HG03432 (cell line): Measurements from ENCODE around the gene CARD16.
A peak's percentile ranks its signal among the peaks of the same experiment; 100 is the strongest.

Source experiments
- ATAC-seq: cut with Tn5 transposase; IDR thresholded peaks from one replicate; pipeline ENCODE4 v1.9.1; 2021; ENCODE audit warnings: mild to moderate bottlenecking, moderate library complexity; ENCODE audit not compliant: unreplicated experiment

CARD16 gene

DNA sequence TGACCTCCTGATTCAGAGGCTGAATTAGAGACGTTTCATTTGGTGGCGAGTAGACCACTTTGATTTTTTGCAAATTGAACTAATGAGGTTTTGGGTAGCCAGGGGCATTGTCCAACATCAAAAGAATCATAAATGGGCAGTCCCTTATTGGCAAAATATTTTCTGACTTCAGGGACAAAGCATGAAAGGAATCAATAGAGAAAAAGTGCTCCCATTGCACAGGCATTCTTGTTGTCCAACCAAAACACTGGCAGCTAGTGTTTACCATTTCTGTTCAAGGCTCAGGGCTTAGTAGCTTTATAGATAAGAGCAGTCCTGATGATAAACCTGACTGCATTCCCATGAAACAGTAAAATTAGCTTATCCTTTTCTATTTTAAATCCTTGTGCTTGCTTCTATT is 6.4 kb upstream of the CARD16 start:
- no peak for ATAC-seq

DNA sequence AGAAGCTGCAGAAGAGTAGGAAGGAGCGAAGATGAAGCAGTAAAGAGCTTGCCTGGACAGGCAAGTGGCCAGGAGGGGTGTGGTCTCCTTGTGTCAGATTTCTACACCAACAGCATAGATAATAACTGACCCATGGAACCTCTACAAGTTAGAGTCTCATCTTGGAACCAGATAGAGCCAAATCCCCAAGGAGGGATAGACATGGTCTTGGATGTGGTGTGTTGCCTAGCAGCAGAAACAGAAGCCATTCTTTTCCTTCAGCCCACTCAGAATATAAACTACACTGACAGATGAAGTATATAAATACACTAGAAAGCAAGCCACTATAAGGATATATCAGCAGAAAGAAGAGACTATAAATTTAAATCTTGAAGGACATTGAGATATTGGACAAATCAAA is 4.3 kb upstream of the CARD16 start:
- ATAC-seq = no peak

- no peak for ATAC-seq
These were observed 1.9 kb upstream of the CARD16 start for GRCh38 chr11:105046898-105047579.

- ATAC-seq = no peak
These were observed 651 bp upstream of the CARD16 start for GRCh38 chr11:105045676-105046296.

- ATAC-seq = no peak
These were observed 3.0 kb downstream of the CARD16 start for GRCh38 chr11:105042178-105042577.

DNA sequence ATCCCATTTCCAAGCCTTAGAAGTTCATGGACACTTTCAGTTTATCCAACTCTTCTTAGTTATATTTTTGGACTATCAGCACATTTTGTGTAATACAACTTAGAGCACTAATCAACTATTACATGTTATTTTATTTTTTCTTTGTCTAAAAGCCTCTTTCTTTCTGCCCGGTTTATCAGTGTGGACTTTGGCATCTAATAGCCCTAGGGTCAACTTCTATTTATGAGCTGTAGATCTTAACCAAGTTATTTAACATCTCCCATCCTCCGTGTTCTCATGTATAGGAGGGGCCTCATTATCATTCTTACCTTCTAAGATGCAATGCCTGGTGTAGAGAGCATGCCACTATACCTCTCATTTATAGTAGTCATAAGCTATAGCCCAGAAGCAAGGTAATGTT is 4.4 kb downstream of the CARD16 start:
- no peak for ATAC-seq

DNA sequence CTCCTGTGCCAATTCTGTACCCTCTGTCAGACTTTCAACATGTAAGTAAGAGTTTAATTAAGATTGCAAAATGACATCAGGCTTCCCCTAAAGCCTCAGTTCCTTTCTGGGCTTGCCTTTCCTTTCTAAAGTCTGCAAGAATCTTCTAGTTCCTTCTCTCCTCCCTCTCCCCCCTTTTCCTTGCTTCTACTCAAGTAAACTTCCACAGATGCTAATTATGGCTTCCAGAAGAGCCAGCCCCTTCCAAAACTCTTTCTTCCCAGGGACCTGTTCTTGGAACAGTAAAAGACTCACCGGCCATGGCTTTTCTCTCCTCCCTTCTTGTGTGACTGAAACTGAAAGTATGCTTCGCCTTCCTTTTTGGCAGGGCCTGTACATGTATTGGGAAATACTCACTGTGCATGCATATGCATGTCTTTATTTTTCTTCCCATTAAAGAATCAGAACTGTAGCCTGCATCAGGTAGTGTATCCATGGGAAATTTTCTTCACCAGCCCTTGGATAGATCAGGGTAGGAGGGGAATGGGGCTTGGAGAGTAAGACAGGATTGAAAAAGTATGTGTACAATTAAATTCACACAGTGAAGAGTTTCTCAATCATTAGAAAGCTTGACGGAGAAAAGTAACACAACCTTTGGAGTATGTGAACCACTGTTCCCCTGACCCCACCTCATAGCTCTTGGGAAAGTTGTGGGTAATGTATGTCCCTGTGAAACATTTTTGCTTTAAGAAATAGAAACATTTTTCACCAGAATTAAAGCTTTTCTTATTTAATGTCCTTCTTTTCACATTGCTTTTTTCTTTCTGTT is 10.1 kb downstream of the CARD16 start, which contains the start of gene CASP1:
CASP1 (minus strand) TSS at position 332 of the 808 bp plus-strand sequence; CDS start at position 301, 31 bp downstream.
- peak; percentile 95 for ATAC-seq

- peak; percentile 5 for ATAC-seq
These were observed 10.7 kb downstream of the CARD16 start for GRCh38 chr11:105034388-105034787.

- ATAC-seq = no peak
These were observed 11.4 kb downstream of the CARD16 start for GRCh38 chr11:105033781-105034180.

GRCh38 chr11:105033343-105033742 is 11.8 kb downstream of the CARD16 start:
- no peak for ATAC-seq

DNA sequence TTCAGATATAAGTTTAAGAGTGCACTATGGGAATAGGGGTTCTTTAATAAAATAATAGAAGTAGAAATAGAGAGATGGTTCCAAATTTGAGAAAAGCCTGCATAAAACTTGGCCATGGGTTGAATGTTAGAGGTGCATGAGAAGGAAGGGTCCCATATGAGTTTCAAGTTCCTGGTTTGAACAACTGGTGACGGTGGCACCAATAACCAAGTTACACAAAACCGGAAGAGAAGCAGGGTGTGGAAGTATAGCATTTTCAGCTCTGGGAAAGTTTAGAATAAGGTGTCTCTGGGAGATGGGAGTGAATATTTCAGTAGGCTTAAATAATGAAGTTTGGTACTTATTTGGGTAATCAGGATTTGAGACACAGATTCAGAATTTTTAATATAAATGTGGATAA is 12.6 kb downstream of the CARD16 start:
- peak; percentile 19 for ATAC-seq

GRCh38 chr11:105027678-105028077 is 17.5 kb downstream of the CARD16 start:
- no peak for ATAC-seq

DNA sequence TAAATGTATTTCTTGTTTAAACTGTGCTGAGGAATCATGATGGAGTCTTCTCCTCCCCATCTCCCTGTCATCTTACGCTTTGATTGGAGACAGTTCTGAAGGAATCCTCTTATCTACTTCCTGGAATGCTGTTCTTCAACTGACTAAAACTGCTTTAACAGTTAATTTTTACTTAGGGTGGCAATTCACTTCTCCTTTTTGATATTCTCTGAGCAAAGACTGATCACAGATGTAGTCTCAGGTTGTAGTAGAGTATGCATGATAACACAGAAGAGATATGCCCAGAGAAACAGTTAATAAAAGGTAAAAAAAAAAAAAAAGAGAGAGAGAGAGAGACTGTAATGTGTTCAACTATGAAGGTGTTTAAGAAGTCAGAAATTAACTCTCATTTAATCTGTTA is 20.7 kb downstream of the CARD16 start:
- ATAC-seq = no peak

GRCh38 chr11:105023003-105023402 is 22.1 kb downstream of the CARD16 start, which contains the start of gene CASP5:
Gene CASP5 (minus strand): TSS chr11:105023168. CDS start chr11:105023136, 32 bp downstream.
- no peak for ATAC-seq

DNA sequence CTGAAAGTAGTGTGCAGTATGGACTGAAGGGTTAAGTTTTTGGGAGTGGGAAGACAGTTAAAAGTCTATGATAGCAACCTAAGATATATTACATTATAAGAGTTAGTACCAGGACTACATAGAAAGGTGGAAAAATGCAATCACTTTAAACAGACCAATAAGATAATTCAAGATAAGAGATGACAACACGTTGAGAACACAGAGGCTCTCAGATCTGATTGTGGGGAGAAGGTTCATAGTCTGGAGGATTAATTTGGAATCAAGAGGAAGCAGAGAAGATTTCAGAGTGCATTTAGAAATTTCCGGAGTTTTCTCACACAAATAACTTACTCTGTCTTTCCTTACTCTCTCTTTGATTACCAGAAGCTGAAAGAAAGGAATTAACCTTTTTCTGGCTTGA is 22.6 kb downstream of the CARD16 start:
- no peak for ATAC-seq

GRCh38 chr11:105007463-105007862 is 37.7 kb downstream of the CARD16 start:
- ATAC-seq = no peak

DNA sequence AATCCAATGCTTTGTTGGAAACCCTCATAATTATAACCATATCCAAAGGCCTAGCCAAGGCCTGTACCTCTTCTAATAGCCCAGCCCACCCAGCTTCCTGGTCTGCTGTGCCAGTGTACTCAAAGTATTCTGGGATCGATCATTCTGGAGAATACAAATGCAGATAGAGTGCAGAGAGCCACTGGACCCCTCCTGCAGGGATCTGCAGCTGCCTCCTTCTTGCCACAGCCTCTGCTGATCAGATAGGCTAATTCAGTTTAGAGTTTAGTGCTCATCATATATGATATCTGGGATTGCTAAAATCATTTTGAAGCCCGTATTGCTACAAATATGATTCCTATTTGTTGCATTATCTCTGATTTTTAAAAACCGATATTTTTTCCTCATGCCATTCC is 39.7 kb downstream of the CARD16 start:
- no peak for ATAC-seq

DNA sequence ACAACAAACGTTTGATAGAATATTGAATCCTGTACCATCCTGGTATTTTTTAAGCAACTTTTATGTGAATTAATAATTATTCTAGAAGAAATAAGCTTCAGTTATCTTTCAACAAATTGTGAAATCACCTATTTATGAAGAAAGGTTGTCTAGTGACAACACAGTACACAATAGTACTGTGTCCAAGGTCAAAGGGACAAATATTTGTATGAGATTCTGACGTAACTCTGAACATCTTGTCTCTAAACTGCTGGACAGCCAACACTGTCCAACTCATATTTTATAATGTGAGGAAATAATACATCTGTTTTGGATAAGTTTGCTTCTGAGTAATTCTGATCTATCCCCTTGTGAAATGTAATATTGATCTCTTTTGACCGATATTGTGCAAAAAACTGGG is 41.1 kb downstream of the CARD16 start:
- ATAC-seq = no peak

GRCh38 chr11:105003151-105003550 is 42.0 kb downstream of the CARD16 start:
- ATAC-seq = no peak

DNA sequence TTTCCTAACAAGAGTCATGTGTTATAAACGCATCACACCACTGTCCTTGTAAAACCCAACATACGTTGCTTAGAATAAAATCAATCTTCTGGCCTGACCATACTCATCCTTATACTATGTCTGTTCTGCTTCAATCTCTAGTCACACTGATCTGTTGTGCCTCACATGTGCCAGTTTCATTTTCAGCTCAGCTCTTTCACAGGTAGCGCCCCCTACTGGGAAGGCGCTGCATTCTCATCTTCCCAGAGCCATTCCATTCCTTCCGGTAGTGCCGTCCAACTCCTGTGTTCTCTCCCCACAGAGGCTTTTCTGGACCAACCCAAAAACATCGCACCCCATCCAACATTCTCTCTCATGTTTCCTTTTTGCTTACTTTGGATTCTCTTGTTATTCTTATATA is 44.3 kb downstream of the CARD16 start:
- ATAC-seq = peak; percentile 89

GRCh38 chr11:105000167-105000566 is 45.0 kb downstream of the CARD16 start:
- no peak for ATAC-seq

- no peak for ATAC-seq
These were observed 45.4 kb downstream of the CARD16 start for GRCh38 chr11:104999721-105000120.
